HepG2 (cell line): ENCODE measurements around the gene PRSS36.

Source experiments
- AGO1 ChIP-seq: fragments of 200-400 bp; formaldehyde crosslinking; IDR thresholded peaks from 2 replicates; pipeline ENCODE4 v1.6.1; 2017; ENCODE audit warnings: mild to moderate bottlenecking, low read depth, low read length, moderate library complexity; ENCODE audit not compliant: poor library complexity, severe bottlenecking
- GATA4 ChIP-seq: sonication (generic); IDR thresholded peaks from 2 replicates; pipeline ENCODE4 v1.6.1; 2016; ENCODE audit warnings: antibody characterized with exemption, low read depth, borderline replicate concordance
- TF ChIP-seq, protein P1 (sequence below): sonication (generic); formaldehyde crosslinking; IDR thresholded peaks from 2 replicates; pipeline ENCODE4 v1.5.0; 2020; ENCODE audit warnings: mild to moderate bottlenecking, missing genetic modification reagents, moderate library complexity

DNA sequence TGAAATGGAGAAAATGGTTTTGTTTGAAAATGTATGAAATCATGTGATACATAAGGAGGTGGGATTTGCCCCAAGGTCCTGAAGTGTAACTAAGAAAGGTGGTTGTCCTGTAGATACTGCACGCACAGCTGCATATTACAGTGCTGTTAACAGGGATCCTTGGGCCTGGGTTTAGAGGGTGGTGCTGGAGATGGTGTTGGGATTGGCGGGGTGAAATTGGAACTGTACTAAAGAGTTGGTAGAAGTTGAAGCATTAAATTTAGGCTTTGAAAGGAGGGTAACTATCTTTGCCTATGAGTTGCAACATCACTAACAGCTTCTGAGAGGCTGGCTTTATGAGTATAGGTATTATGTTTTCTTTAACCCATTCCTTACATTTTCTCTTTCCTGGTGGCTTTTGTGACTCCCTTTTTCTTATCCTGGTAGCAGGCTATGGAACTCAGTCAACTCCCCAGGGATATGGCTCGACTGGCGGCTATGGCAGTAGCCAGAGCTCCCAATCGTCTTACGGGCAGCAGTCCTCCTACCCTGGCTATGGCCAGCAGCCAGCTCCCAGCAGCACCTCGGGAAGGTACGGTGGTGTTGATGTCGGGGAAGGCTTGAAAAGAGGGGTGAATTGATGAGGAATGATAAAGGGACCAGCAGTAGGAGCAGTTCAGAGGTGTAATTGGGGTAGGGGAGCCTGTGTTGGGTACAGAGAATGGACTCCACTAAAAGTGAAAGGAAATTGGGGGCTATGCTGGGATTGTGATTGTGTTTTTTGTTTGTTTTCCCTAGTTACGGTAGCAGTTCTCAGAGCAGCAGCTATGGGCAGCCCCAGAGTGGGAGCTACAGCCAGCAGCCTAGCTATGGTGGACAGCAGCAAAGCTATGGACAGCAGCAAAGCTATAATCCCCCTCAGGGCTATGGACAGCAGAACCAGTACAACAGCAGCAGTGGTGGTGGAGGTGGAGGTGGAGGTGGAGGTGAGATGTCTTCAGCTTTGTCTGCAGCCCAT, 33.9 kb upstream of the PRSS36 start:
- TF ChIP-seq GATA4 = no peak
- no peak for TF ChIP-seq AGO1
- TF ChIP-seq, protein P1, sequence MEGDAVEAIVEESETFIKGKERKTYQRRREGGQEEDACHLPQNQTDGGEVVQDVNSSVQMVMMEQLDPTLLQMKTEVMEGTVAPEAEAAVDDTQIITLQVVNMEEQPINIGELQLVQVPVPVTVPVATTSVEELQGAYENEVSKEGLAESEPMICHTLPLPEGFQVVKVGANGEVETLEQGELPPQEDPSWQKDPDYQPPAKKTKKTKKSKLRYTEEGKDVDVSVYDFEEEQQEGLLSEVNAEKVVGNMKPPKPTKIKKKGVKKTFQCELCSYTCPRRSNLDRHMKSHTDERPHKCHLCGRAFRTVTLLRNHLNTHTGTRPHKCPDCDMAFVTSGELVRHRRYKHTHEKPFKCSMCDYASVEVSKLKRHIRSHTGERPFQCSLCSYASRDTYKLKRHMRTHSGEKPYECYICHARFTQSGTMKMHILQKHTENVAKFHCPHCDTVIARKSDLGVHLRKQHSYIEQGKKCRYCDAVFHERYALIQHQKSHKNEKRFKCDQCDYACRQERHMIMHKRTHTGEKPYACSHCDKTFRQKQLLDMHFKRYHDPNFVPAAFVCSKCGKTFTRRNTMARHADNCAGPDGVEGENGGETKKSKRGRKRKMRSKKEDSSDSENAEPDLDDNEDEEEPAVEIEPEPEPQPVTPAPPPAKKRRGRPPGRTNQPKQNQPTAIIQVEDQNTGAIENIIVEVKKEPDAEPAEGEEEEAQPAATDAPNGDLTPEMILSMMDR (CRISPR knock-in tag) = no peak
